K562 (cell line): ENCODE data around the gene RNASEH2A. TPM values are rescaled to one million over a fixed set of nuclear protein-coding genes. Genes with fewer than 3 reads are reported as not detected.

Experiments used
- GATAD2A ChIP-seq: fragments of 450-650 bp; IDR thresholded peaks from 2 replicates; pipeline ENCODE4 v1.6.1; 2017
- HSF4 ChIP-seq: fragments of 250-450 bp; sonication (Bioruptor Pico); IDR thresholded peaks from 2 replicates; pipeline ENCODE4 v2.1.2; 2022; ENCODE audit warnings: mild to moderate bottlenecking, moderate library complexity, borderline replicate concordance
- PRDM10 ChIP-seq: fragments of 450-650 bp; IDR thresholded peaks from 2 replicates; pipeline ENCODE4 v1.6.1; 2018; ENCODE audit not compliant: partially characterized antibody
- ZC3H8 ChIP-seq: fragments of 450-650 bp; IDR thresholded peaks from 2 replicates; pipeline ENCODE4 v1.6.1; 2017
- ZNF609 ChIP-seq: sonication (generic); formaldehyde crosslinking; IDR thresholded peaks from 2 replicates; pipeline ENCODE4 v1.8.1; 2023; ENCODE audit warnings: missing genetic modification reagents, mild to moderate bottlenecking, borderline replicate concordance
- polyA plus RNA-seq, 8 experiments: library from polyadenylated mRNA; depleted of rRNA in 4 of 8; stranded (reverse) in 5 of 8; unstranded in 3 of 8; fragments of >200 nt; fragmentation: Nextera tagmentation in 2 of 8; fragmentation: Illumina TruSeq in 1 of 8; extraction: Ambion mirVana in 2 of 8; extraction: Trizol in 1 of 8; gene quantifications; 2 replicates each; pipeline versions ENCODE4 v1.2.1 to v1.2.3, GENCODE V29; 2011 to 2014; ENCODE audit warnings: inconsistent platforms in 1 of 8, missing spikeins in 1 of 8
- total RNA-seq, 7 experiments: library from RNA; depleted of rRNA in 6 of 7; stranded (reverse); fragments of >200 nt in 6 of 7; fragmentation: Illumina TruSeq in 2 of 7; extraction: Trizol in 2 of 7; gene quantifications; 2 replicates each; pipeline versions ENCODE4 v1.2.1 to v1.2.3, GENCODE V29; 2011 to 2021; ENCODE audit warnings: low replicate concordance in 1 of 7
- TF ChIP-seq, protein P1 (sequence below), 2 experiments: fragments of 450-650 bp; IDR thresholded peaks; 2 replicates each; pipeline ENCODE4 v1.6.1; 2016
- TF ChIP-seq, protein P2 (sequence below): fragments of 450-650 bp; IDR thresholded peaks from 2 replicates; pipeline ENCODE4 v1.6.1; 2016; ENCODE audit warnings: low read depth

RNASEH2A gene
- total and polyA plus RNA-seq, 9 of the 15 experiments (the other 6 are each of a cell fraction or from before 2014, with no cell fraction given), result 22.3 to 78.0 (median 61.7) TPM

DNA sequence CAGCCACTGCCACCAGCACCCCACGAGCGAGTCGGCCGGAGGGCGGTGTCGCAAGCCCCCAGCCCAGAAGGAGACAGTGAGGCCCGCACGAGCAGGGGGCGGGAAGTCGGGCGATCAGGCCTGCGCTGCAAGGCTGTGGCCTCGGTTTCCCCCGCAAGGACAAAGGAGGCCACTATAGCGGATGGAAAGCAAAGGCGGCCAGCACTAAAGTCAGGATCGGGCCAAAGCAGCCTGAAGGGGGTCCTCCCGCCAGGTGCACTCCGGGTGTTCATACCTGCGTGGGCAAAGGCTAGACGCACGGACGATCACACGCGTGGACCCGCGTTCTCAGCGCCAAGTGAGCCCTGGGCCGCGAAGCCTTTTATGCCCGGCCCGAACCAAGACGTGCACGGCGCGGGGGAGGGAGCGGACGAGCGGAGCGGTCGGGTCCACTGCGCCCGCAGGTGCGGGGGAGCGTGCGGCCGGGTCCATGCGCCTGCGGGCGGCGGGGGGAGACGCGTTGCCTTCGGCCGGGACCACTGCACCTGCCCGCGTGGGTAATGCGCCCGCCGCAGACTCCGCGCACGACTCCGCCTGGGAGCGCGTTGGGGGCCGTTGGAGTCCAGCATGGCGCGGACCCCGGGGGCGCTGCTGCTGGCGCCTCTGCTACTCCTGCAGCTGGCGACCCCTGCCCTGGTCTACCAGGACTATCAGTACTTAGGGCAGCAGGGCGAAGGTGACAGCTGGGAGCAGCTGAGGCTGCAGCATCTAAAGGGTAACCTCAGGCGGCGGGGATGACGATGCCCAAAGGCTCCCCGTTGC lies 4.7 kb upstream of the RNASEH2A start, which contains the start of the genes PRDX2 and THSD8 (continued):
- TF ChIP-seq ZNF609 (CRISPR knock-in tag), result peak; percentile 92; the same call in 1 of the 2 replicates
- no peak for TF ChIP-seq ZC3H8
- TF ChIP-seq, protein P1, sequence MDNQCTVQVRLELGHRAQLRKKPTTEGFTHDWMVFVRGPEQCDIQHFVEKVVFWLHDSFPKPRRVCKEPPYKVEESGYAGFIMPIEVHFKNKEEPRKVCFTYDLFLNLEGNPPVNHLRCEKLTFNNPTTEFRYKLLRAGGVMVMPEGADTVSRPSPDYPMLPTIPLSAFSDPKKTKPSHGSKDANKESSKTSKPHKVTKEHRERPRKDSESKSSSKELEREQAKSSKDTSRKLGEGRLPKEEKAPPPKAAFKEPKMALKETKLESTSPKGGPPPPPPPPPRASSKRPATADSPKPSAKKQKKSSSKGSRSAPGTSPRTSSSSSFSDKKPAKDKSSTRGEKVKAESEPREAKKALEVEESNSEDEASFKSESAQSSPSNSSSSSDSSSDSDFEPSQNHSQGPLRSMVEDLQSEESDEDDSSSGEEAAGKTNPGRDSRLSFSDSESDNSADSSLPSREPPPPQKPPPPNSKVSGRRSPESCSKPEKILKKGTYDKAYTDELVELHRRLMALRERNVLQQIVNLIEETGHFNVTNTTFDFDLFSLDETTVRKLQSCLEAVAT (IDR thresholded peaks at IDR 0.05), result peak in 1 of 2 experiments; percentile 68; a peak in 1 of 4 replicates
- TF ChIP-seq PRDM10, result peak; percentile 99
- peak; percentile 25; the same call in 1 of the 2 replicates for TF ChIP-seq GATAD2A
- no peak for TF ChIP-seq HSF4 (CRISPR knock-in tag)
- TF ChIP-seq, protein P2, sequence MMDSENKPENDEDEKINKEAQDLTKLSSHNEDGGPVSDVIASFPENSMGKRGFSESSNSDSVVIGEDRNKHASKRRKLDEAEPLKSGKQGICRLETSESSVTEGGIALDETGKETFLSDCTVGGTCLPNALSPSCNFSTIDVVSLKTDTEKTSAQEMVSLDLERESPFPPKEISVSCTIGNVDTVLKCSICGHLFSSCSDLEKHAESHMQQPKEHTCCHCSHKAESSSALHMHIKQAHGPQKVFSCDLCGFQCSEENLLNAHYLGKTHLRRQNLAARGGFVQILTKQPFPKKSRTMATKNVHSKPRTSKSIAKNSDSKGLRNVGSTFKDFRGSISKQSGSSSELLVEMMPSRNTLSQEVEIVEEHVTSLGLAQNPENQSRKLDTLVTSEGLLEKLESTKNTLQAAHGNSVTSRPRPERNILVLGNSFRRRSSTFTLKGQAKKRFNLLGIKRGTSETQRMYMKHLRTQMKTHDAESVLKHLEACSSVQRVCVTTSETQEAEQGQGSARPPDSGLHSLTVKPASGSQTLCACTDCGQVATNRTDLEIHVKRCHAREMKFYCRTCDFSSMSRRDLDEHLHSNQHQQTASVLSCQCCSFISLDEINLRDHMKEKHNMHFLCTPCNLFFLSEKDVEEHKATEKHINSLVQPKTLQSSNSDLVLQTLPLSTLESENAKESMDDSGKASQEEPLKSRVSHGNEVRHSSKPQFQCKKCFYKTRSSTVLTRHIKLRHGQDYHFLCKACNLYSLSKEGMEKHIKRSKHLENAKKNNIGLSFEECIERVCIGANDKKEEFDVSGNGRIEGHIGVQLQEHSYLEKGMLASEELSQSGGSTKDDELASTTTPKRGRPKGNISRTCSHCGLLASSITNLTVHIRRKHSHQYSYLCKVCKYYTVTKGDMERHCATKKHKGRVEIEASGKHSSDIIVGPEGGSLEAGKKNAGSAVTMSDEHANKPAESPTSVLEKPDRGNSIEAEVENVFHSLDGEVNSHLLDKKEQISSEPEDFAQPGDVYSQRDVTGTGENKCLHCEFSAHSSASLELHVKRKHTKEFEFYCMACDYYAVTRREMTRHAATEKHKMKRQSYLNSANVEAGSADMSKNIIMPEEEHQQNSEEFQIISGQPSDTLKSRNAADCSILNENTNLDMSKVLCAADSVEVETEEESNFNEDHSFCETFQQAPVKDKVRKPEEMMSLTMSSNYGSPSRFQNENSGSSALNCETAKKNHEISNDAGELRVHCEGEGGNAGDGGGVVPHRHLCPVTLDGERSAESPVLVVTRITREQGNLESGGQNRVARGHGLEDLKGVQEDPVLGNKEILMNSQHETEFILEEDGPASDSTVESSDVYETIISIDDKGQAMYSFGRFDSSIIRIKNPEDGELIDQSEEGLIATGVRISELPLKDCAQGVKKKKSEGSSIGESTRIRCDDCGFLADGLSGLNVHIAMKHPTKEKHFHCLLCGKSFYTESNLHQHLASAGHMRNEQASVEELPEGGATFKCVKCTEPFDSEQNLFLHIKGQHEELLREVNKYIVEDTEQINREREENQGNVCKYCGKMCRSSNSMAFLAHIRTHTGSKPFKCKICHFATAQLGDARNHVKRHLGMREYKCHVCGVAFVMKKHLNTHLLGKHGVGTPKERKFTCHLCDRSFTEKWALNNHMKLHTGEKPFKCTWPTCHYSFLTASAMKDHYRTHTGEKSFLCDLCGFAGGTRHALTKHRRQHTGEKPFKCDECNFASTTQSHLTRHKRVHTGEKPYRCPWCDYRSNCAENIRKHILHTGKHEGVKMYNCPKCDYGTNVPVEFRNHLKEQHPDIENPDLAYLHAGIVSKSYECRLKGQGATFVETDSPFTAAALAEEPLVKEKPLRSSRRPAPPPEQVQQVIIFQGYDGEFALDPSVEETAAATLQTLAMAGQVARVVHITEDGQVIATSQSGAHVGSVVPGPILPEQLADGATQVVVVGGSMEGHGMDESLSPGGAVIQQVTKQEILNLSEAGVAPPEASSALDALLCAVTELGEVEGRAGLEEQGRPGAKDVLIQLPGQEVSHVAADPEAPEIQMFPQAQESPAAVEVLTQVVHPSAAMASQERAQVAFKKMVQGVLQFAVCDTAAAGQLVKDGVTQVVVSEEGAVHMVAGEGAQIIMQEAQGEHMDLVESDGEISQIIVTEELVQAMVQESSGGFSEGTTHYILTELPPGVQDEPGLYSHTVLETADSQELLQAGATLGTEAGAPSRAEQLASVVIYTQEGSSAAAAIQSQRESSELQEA, result no peak
